ENCODE results near the gene CEP112. TPM values are rescaled to one million over a fixed set of nuclear protein-coding genes. Genes with fewer than 3 reads are reported as not detected.

The CEP112 gene
- total RNA-seq, 1 experiment from 2014 or later, result 6.1 TPM

- TF ChIP-seq ATF2 (CRISPR knock-in tag; IDR thresholded peaks at IDR 0.05; ENCODE audit: borderline replicate concordance, low read depth) (no peak), JAZF1 (CRISPR knock-in tag; IDR thresholded peaks at IDR 0.05) (no peak)
Observed at GRCh38 chr17:65998675-65999074, 193.3 kb downstream of the CEP112 start (continued).

GRCh38 chr17:65994679-65995078 lies 197.3 kb downstream of the CEP112 start:
- H3K27ac Mint-ChIP-seq, result no peak overlapping the region
- POLR2A ChIA-PET, result no interaction called here
- H3K36me3 Mint-ChIP-seq, result no peaks in the 10 kb centered on the region
- TF ChIP-seq NR3C1 (CRISPR knock-in tag; conservative IDR thresholded peaks at IDR 0.05; ENCODE audit: low read depth), result no peak
- no peak for TF ChIP-seq PRDM15 (CRISPR knock-in tag; IDR thresholded peaks at IDR 0.05)
- no peak for TF ChIP-seq ZNF121 (CRISPR knock-in tag; IDR thresholded peaks at IDR 0.05)
- no peak for TF ChIP-seq ZNF317 (CRISPR knock-in tag; IDR thresholded peaks at IDR 0.05; ENCODE audit: borderline replicate concordance, low read depth)
- TF ChIP-seq EMX1 (CRISPR knock-in tag; IDR thresholded peaks at IDR 0.05), result no peak
- no peak for TF ChIP-seq ZNF416 (CRISPR knock-in tag; IDR thresholded peaks at IDR 0.05)
- TF ChIP-seq ZNF396 (CRISPR knock-in tag; IDR thresholded peaks at IDR 0.05; ENCODE audit: borderline replicate concordance), result no peak
- TF ChIP-seq ZNF671 (CRISPR knock-in tag; IDR thresholded peaks at IDR 0.05), result no peak
- no peak for TF ChIP-seq JAZF1 (CRISPR knock-in tag; IDR thresholded peaks at IDR 0.05)
- TF ChIP-seq USF1 (CRISPR knock-in tag; IDR thresholded peaks at IDR 0.05), result no peak
- DNase-seq (ENCODE audit: low spot score), result no peak
- H3K27me3 Mint-ChIP-seq (ENCODE audit: low read depth), result no peaks in the 10 kb centered on the region
- ATAC-seq, result no peak
- no peak overlapping the region for H3K4me3 Mint-ChIP-seq
- no peaks in the 10 kb centered on the region for H3K4me1 Mint-ChIP-seq
- peaks cover 6% of the 10 kb centered on the region for H3K9me3 Mint-ChIP-seq
- CTCF ChIA-PET, result no interaction called here

GRCh38 chr17:65994114-65994513 lies 197.8 kb downstream of the CEP112 start:
- Mint-ChIP-seq H3K27ac (no peak overlapping the region), H3K4me1 (no peaks in the 10 kb centered on the region), H3K36me3 (no peaks in the 10 kb centered on the region), H3K9me3 (peaks cover 4% of the 10 kb centered on the region; the same call in 1 of the 2 replicates), H3K27me3 (ENCODE audit: low read depth) (no peaks in the 10 kb centered on the region), H3K4me3 (no peak overlapping the region)
- DNase-seq (ENCODE audit: low spot score), result no peak
- ChIA-PET POLR2A (no interaction called here), CTCF (no interaction called here)
- no peak for ATAC-seq
- no peak for TF ChIP-seq SMAD4 (CRISPR knock-in tag; IDR thresholded peaks at IDR 0.05)
- TF ChIP-seq SMAD3 (CRISPR knock-in tag; IDR thresholded peaks at IDR 0.05; ENCODE audit: borderline replicate concordance), result no peak
- no peak for TF ChIP-seq RORB (CRISPR knock-in tag; IDR thresholded peaks at IDR 0.05)
- TF ChIP-seq SOX15 (CRISPR knock-in tag; IDR thresholded peaks at IDR 0.05), result no peak
- no peak for TF ChIP-seq ZNF219 (CRISPR knock-in tag; IDR thresholded peaks at IDR 0.05; ENCODE audit: borderline replicate concordance)
- no peak for TF ChIP-seq FOXK1 (CRISPR knock-in tag; IDR thresholded peaks at IDR 0.05)
- TF ChIP-seq MXD4 (CRISPR knock-in tag; IDR thresholded peaks at IDR 0.05; ENCODE audit: borderline replicate concordance), result no peak
- no peak for TF ChIP-seq E2F4 (CRISPR knock-in tag; IDR thresholded peaks at IDR 0.05; ENCODE audit: borderline replicate concordance, low read depth)
- TF ChIP-seq NR1H2 (CRISPR knock-in tag; IDR thresholded peaks at IDR 0.05), result no peak
- no peak for TF ChIP-seq ARID4B (CRISPR knock-in tag; IDR thresholded peaks at IDR 0.05; ENCODE audit: borderline replicate concordance)
- TF ChIP-seq ATF6 (CRISPR knock-in tag; IDR thresholded peaks at IDR 0.05), result no peak

Data from WTC11 (cell line).